Liver (tissue), 9 donors: ENCODE data around the gene NASP. TPM values are rescaled to one million over a fixed set of nuclear protein-coding genes. Genes with fewer than 3 reads are reported as not detected.

Experiments used
- DNase-seq: peaks from one replicate; pipeline ENCODE4 v3.0.0-alpha.2; 2017; ENCODE audit warnings: low spot score
- H3K27ac ChIP-seq, 2 donors: one replicate each; pipeline ENCODE4 v1.7.0; 2013; ENCODE audit warnings: inconsistent platforms in 2 of 2, low read length in 2 of 2, control low read depth in 1 of 2, low read depth in 1 of 2, mild to moderate bottlenecking in 1 of 2
- H3K27me3 ChIP-seq, 4 donors: one replicate each; pipeline versions ENCODE4 v1.6.1 to v1.7.0; 2013; ENCODE audit warnings: low read length in 3 of 4, inconsistent platforms in 1 of 4, mild to moderate bottlenecking in 1 of 4, moderate library complexity in 1 of 4; ENCODE audit not compliant: control insufficient read depth in 4 of 4, insufficient read depth in 4 of 4
- H3K36me3 ChIP-seq, 4 donors: one replicate each; pipeline versions ENCODE4 v1.6.1 to v1.7.0; 2013; ENCODE audit warnings: low read length in 3 of 4, mild to moderate bottlenecking in 3 of 4, low read depth in 1 of 4, moderate library complexity in 1 of 4; ENCODE audit not compliant: control insufficient read depth in 4 of 4, insufficient read depth in 3 of 4
- H3K4me1 ChIP-seq, 4 donors: one replicate each; pipeline versions ENCODE4 v1.6.1 to v1.7.0; 2013; ENCODE audit warnings: low read length in 3 of 4, mild to moderate bottlenecking in 3 of 4, moderate library complexity in 1 of 4; ENCODE audit not compliant: control insufficient read depth in 4 of 4, insufficient read depth in 4 of 4
- H3K4me3 ChIP-seq, 3 donors: one replicate each; pipeline versions ENCODE4 v1.6.1 to v1.7.0; 2013; ENCODE audit warnings: low read length in 3 of 3, control low read depth in 1 of 3, low read depth in 1 of 3, mild to moderate bottlenecking in 1 of 3
- H3K9ac ChIP-seq, 2 donors: one replicate each; pipeline ENCODE4 v1.7.0; 2013; ENCODE audit warnings: low read length in 2 of 2, mild to moderate bottlenecking in 2 of 2, moderate library complexity in 2 of 2, control low read depth in 1 of 2, low read depth in 1 of 2
- H3K9me3 ChIP-seq, 4 donors: one replicate each; pipeline versions ENCODE4 v1.6.1 to v1.7.0; 2013; ENCODE audit warnings: low read length in 3 of 4; ENCODE audit not compliant: control insufficient read depth in 4 of 4
- CTCF ChIP-seq: fragments of 150-350 bp; IDR thresholded peaks from 2 replicates; pipeline ENCODE4 v1.5.1; 2017; ENCODE audit warnings: improper control_type of control experiment, low read depth, low read length; ENCODE audit not compliant: missing input control
- FOXA1 ChIP-seq: IDR thresholded peaks from 2 replicates; pipeline ENCODE4 v1.6.1; 2016; ENCODE audit warnings: antibody characterized with exemption
- FOXA2 ChIP-seq: IDR thresholded peaks from 2 replicates; pipeline ENCODE4 v1.6.1; 2016; ENCODE audit warnings: antibody characterized with exemption
- GABPA ChIP-seq, 2 donors: IDR thresholded peaks in 1 of 2; conservative IDR thresholded peaks in 1 of 2; 2 replicates each; pipeline ENCODE4 v1.6.1; 2016; ENCODE audit warnings: antibody characterized with exemption in 2 of 2, mild to moderate bottlenecking in 1 of 2, moderate library complexity in 1 of 2
- HNF4G ChIP-seq: IDR thresholded peaks from 2 replicates; pipeline ENCODE4 v1.6.1; 2016; ENCODE audit warnings: antibody characterized with exemption
- JUND ChIP-seq, 2 donors: IDR thresholded peaks; 2 replicates each; pipeline ENCODE4 v1.6.1; 2016; ENCODE audit warnings: antibody characterized with exemption in 2 of 2
- MAX ChIP-seq: IDR thresholded peaks from 2 replicates; pipeline ENCODE4 v1.6.1; 2016; ENCODE audit warnings: antibody characterized with exemption
- NR2F2 ChIP-seq: IDR thresholded peaks from 2 replicates; pipeline ENCODE4 v1.6.1; 2016; ENCODE audit warnings: antibody characterized with exemption
- RAD21 ChIP-seq, 2 donors: IDR thresholded peaks; 2 replicates each; pipeline ENCODE4 v1.6.1; 2016; ENCODE audit warnings: antibody characterized with exemption in 2 of 2, mild to moderate bottlenecking in 2 of 2
- REST ChIP-seq: IDR thresholded peaks from 2 replicates; pipeline ENCODE4 v1.6.1; 2016; ENCODE audit warnings: antibody characterized with exemption, mild to moderate bottlenecking
- RXRA ChIP-seq, 2 donors: IDR thresholded peaks; 2 replicates each; pipeline ENCODE4 v1.6.1; 2017 to 2018; ENCODE audit warnings: antibody characterized with exemption in 2 of 2, mild to moderate bottlenecking in 1 of 2
- SP1 ChIP-seq: IDR thresholded peaks from 2 replicates; pipeline ENCODE4 v1.6.1; 2018; ENCODE audit warnings: antibody characterized with exemption, mild to moderate bottlenecking
- TAF1 ChIP-seq: conservative IDR thresholded peaks from 2 replicates; pipeline ENCODE4 v1.6.1; 2016; ENCODE audit warnings: antibody characterized with exemption, mild to moderate bottlenecking
- YY1 ChIP-seq: IDR thresholded peaks from 2 replicates; pipeline ENCODE4 v1.6.1; 2016; ENCODE audit warnings: antibody characterized with exemption, mild to moderate bottlenecking
- ZBTB33 ChIP-seq: IDR thresholded peaks from 2 replicates; pipeline ENCODE4 v1.6.1; 2016; ENCODE audit warnings: antibody characterized with exemption
- whole genome bisulfite sequencing: extraction: QIAGEN DNeasy Blood & Tissue Kit; methylation state at CpG from one replicate; pipeline ENCODE4 v1.1.7; 2013; 5-methylcytosine and 5-hydroxymethylcytosine counted together
- polyA plus RNA-seq, 2 donors: library from polyadenylated mRNA; stranded (reverse) in 1 of 2; unstranded in 1 of 2; fragments of 200-250 nt in 1 of 2; fragments of >200 nt in 1 of 2; fragmentation: Nextera tagmentation in 1 of 2; extraction: Ambion mirVana in 1 of 2; gene quantifications; one replicate each; pipeline versions ENCODE4 v1.2.1 to v1.2.3, GENCODE V29; 2013 to 2015
- total RNA-seq, 2 donors: library from RNA; depleted of rRNA; stranded (reverse); fragments of >200 nt; gene quantifications; one replicate each; pipeline ENCODE4 v1.2.3, GENCODE V29; 2014
- donor health status: healthy.
- donor health status: healthy.
- donor health status: healthy.
- donor health status: healthy.
- donor health status: healthy.

NASP gene
- total and polyA plus RNA-seq, 4 donors, result 24.9 to 74.9 (median 39.7) TPM

GRCh38 chr1:45610589-45611226, 26.9 kb downstream of the NASP start:
- Histone ChIP-seq H3K9me3 (no peaks in the 10 kb centered on the region), H3K4me1 (peaks cover 0 to 2% (median 0%) of the 10 kb centered on the region in 4 donors), H3K27ac (no peak overlapping the region), H3K27me3 (no peaks in the 10 kb centered on the region), H3K4me3 (no peak overlapping the region), H3K36me3 (peaks cover 4 to 33% (median 25%) of the 10 kb centered on the region in 4 donors), H3K9ac (no peak overlapping the region)
- DNase-seq, result no peak
- no peak for TF ChIP-seq RXRA (IDR thresholded peaks at IDR 0.05)
- TF ChIP-seq CTCF, result no peak
- TF ChIP-seq HNF4G, result no peak
- TF ChIP-seq YY1, result no peak
- TF ChIP-seq ZBTB33, result no peak
- no peak for TF ChIP-seq JUND (IDR thresholded peaks at IDR 0.05)
- TF ChIP-seq NR2F2, result no peak
- no peak for TF ChIP-seq MAX
- TF ChIP-seq GABPA (IDR thresholded peaks at IDR 0.05 in 1 of 2, conservative IDR thresholded peaks at IDR 0.05 in 1 of 2), result no peak
- TF ChIP-seq RAD21 (IDR thresholded peaks at IDR 0.05), result no peak
- TF ChIP-seq TAF1, result no peak
- TF ChIP-seq REST, result no peak
- no peak for TF ChIP-seq FOXA1
- TF ChIP-seq FOXA2, result no peak
- 97% methylated on average over 10 of the region's 10 CpGs for WGBS

- TF ChIP-seq SP1 (no peak), NR2F2 (no peak)
- H3K27ac ChIP-seq, result no peak overlapping the region
- no peak overlapping the region for H3K9ac ChIP-seq
- no peak overlapping the region for H3K4me3 ChIP-seq
- H3K9me3 ChIP-seq, result no peaks in the 10 kb centered on the region
- DNase-seq, result no peak
- peaks cover 0 to 2% (median 0%) of the 10 kb centered on the region in 4 donors for H3K4me1 ChIP-seq
- WGBS, result 84% methylated on average over 8 of the region's 8 CpGs
- H3K27me3 ChIP-seq, result no peaks in the 10 kb centered on the region
- peaks cover 6 to 43% (median 30%) of the 10 kb centered on the region in 4 donors for H3K36me3 ChIP-seq
These were observed 29.2 kb downstream of the NASP start for GRCh38 chr1:45612941-45613579.
